HepG2 (cell line): ENCODE measurements around the gene LITAFD. TPM values are rescaled to one million over a fixed set of nuclear protein-coding genes. Genes with fewer than 3 reads are reported as not detected.

ENCODE experiments used
- CBFB ChIP-seq: sonication (generic); formaldehyde crosslinking; IDR thresholded peaks from 2 replicates; pipeline ENCODE4 v1.4.0; 2020; ENCODE audit warnings: missing genetic modification reagents
- CEBPB ChIP-seq: IDR thresholded peaks from 2 replicates; pipeline ENCODE4 v1.6.1; 2011; ENCODE audit warnings: low read depth, low read length, improper control_type of control experiment, borderline replicate concordance
- CENPX ChIP-seq: sonication (generic); formaldehyde crosslinking; IDR thresholded peaks from 2 replicates; pipeline ENCODE4 v1.9.0; 2021; ENCODE audit warnings: mild to moderate bottlenecking, missing genetic modification reagents, moderate library complexity
- CREB1 ChIP-seq, 2 experiments: fragments of 450-650 bp in 1 of 2; IDR thresholded peaks; 2 replicates each; pipeline ENCODE4 v1.6.1; 2016 to 2017; ENCODE audit warnings: control low read depth in 1 of 2, mild to moderate bottlenecking in 1 of 2, missing compliant biosample characterization in 1 of 2, missing genetic modification characterization in 1 of 2
- CREM ChIP-seq, 2 experiments: sonication (generic) in 1 of 2; formaldehyde crosslinking in 1 of 2; IDR thresholded peaks; 2 replicates each; pipeline versions ENCODE4 v1.4.0 to v1.6.1; 2016 to 2020; ENCODE audit warnings: antibody characterized with exemption in 1 of 2, mild to moderate bottlenecking in 1 of 2, missing genetic modification reagents in 1 of 2
- ERF ChIP-seq: IDR thresholded peaks from 2 replicates; pipeline ENCODE4 v1.6.1; 2018; ENCODE audit warnings: missing biosample characterization, missing genetic modification reagents
- FOSL2 ChIP-seq: sonication (generic); formaldehyde crosslinking; IDR thresholded peaks from 2 replicates; pipeline ENCODE4 v1.4.0; 2020; ENCODE audit warnings: missing genetic modification reagents
- HNF4G ChIP-seq, 2 experiments: sonication (generic) in 1 of 2; formaldehyde crosslinking in 1 of 2; IDR thresholded peaks; 2 replicates each; pipeline versions ENCODE4 v1.4.0 to v1.6.1; 2011 to 2020; ENCODE audit warnings: borderline replicate concordance in 2 of 2, low read depth in 2 of 2, mild to moderate bottlenecking in 2 of 2, low read length in 1 of 2, missing genetic modification reagents in 1 of 2, moderate library complexity in 1 of 2
- MAZ ChIP-seq, 2 experiments: sonication (generic) in 1 of 2; formaldehyde crosslinking in 1 of 2; IDR thresholded peaks; 2 replicates each; pipeline versions ENCODE4 v1.5.0 to v1.6.1; 2012 to 2020; ENCODE audit warnings: low read depth in 2 of 2, mild to moderate bottlenecking in 2 of 2, borderline replicate concordance in 1 of 2, improper control_type of control experiment in 1 of 2, low read length in 1 of 2, missing genetic modification reagents in 1 of 2, moderate library complexity in 1 of 2
- NR2F1 ChIP-seq, 2 experiments: fragments of 450-650 bp in 1 of 2; formaldehyde crosslinking in 1 of 2; IDR thresholded peaks; 2 replicates each; pipeline versions ENCODE4 v1.5.0 to v1.6.1; 2016 to 2020; ENCODE audit warnings: mild to moderate bottlenecking in 1 of 2, missing compliant biosample characterization in 1 of 2, missing genetic modification reagents in 1 of 2, moderate library complexity in 1 of 2
- RCOR2 ChIP-seq: IDR thresholded peaks from 2 replicates; pipeline ENCODE4 v1.6.1; 2016; ENCODE audit warnings: missing biosample characterization, missing genetic modification reagents
- REPIN1 ChIP-seq: sonication (generic); formaldehyde crosslinking; IDR thresholded peaks from 2 replicates; pipeline ENCODE4 v1.8.0; 2022; ENCODE audit warnings: missing genetic modification reagents, low read depth, mild to moderate bottlenecking, borderline replicate concordance
- SETDB1 ChIP-seq: sonication (generic); formaldehyde crosslinking; IDR thresholded peaks from 2 replicates; pipeline ENCODE4 v1.5.1; 2020; ENCODE audit warnings: missing genetic modification reagents, mild to moderate bottlenecking, borderline replicate concordance
- SMC3 ChIP-seq: IDR thresholded peaks from 2 replicates; pipeline ENCODE4 v1.6.1; 2011; ENCODE audit warnings: low read length, improper control_type of control experiment
- ZFX ChIP-seq: sonication (generic); formaldehyde crosslinking; IDR thresholded peaks from 2 replicates; pipeline ENCODE4 v1.4.0; 2020; ENCODE audit warnings: mild to moderate bottlenecking, low read depth, missing genetic modification reagents, moderate library complexity
- ZNF362 ChIP-seq: sonication (generic); formaldehyde crosslinking; IDR thresholded peaks from 2 replicates; pipeline ENCODE4 v1.4.0; 2020; ENCODE audit warnings: missing genetic modification reagents, mild to moderate bottlenecking, borderline replicate concordance
- ZNF781 ChIP-seq: sonication (generic); formaldehyde crosslinking; IDR thresholded peaks from 2 replicates; pipeline ENCODE4 v1.5.1; 2020; ENCODE audit warnings: borderline replicate concordance, mild to moderate bottlenecking, missing genetic modification reagents; ENCODE audit errors: not compliant biosample characterization
- polyA plus RNA-seq, 8 experiments: library from polyadenylated mRNA; depleted of rRNA in 3 of 8; stranded (reverse) in 7 of 8; unstranded in 1 of 8; fragments of >200 nt; fragmentation: Illumina TruSeq in 4 of 8; extraction: Trizol in 4 of 8; gene quantifications; 2 replicates each; pipeline versions ENCODE4 v1.2.1 to v1.2.3, GENCODE V29; 2011 to 2016; ENCODE audit warnings: low read depth in 4 of 8, missing spikeins in 1 of 8, mixed read lengths in 1 of 8; ENCODE audit not compliant: insufficient read depth in 1 of 8
- total RNA-seq, 5 experiments: library from RNA; depleted of rRNA; stranded (reverse); fragments of >200 nt; fragmentation: Illumina TruSeq; extraction: Trizol; gene quantifications; 2 replicates each; pipeline ENCODE4 v1.2.3, GENCODE V29; 2016; ENCODE audit warnings: low read depth in 1 of 5
- TF ChIP-seq, protein P1 (sequence below): IDR thresholded peaks from 2 replicates; pipeline ENCODE4 v1.6.1; 2016
- TF ChIP-seq, protein P2 (sequence below): sonication (generic); formaldehyde crosslinking; IDR thresholded peaks from 2 replicates; pipeline ENCODE4 v1.4.0; 2020; ENCODE audit warnings: mild to moderate bottlenecking, missing genetic modification reagents
- TF ChIP-seq, protein P3 (sequence below): IDR thresholded peaks from 2 replicates; pipeline ENCODE4 v1.6.1; 2016; ENCODE audit warnings: missing compliant biosample characterization, missing genetic modification reagents, borderline replicate concordance

LITAFD gene
- total and polyA plus RNA-seq, 2 of the 13 experiments (the other 11 are each of a cell fraction or from before 2014, with no cell fraction given), result not detected

GRCh38 chr16:8872967-8873865, 8.9 kb upstream of the LITAFD start (continued):
- TF ChIP-seq SETDB1 (CRISPR knock-in tag) (no peak), CREM (IDR thresholded peaks at IDR 0.05) (no peak), CREM (CRISPR knock-in tag; IDR thresholded peaks at IDR 0.05) (no peak), HNF4G (IDR thresholded peaks at IDR 0.05; ENCODE audit: borderline replicate concordance, low read depth, low read length) (no peak), HNF4G (CRISPR knock-in tag; IDR thresholded peaks at IDR 0.05; ENCODE audit: borderline replicate concordance, low read depth) (0 out of 2 replicates have a peak, but pooled peaks have one; percentile 33), MAZ (IDR thresholded peaks at IDR 0.05; ENCODE audit: borderline replicate concordance, low read depth, low read length) (no peak), MAZ (CRISPR knock-in tag; IDR thresholded peaks at IDR 0.05; ENCODE audit: low read depth) (no peak), NR2F1 (CRISPR knock-in tag; IDR thresholded peaks at IDR 0.05) (no peak), ZNF781 (CRISPR knock-in tag) (peak; percentile 62), RCOR2 (CRISPR knock-in tag) (0 out of 2 replicates have a peak, but pooled peaks have one; percentile 5), ZNF362 (no peak), CREB1 (IDR thresholded peaks at IDR 0.05) (peak; percentile 51; the same call in 1 of the 2 replicates), CREB1 (CRISPR knock-in tag; IDR thresholded peaks at IDR 0.05) (no peak), ZFX (CRISPR knock-in tag) (peak; percentile 56; the same call in 1 of the 2 replicates), SMC3 (peak; percentile 39), REPIN1 (CRISPR knock-in tag) (no peak; the same call in 1 of the 2 replicates), CENPX (CRISPR knock-in tag) (no peak), FOSL2 (CRISPR knock-in tag) (no peak), ERF (CRISPR knock-in tag) (no peak), CEBPB (peak; percentile 86), CBFB (CRISPR knock-in tag) (no peak)
- TF ChIP-seq, protein P1, sequence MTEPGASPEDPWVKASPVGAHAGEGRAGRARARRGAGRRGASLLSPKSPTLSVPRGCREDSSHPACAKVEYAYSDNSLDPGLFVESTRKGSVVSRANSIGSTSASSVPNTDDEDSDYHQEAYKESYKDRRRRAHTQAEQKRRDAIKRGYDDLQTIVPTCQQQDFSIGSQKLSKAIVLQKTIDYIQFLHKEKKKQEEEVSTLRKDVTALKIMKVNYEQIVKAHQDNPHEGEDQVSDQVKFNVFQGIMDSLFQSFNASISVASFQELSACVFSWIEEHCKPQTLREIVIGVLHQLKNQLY (CRISPR knock-in tag), result no peak
- TF ChIP-seq, protein P2, sequence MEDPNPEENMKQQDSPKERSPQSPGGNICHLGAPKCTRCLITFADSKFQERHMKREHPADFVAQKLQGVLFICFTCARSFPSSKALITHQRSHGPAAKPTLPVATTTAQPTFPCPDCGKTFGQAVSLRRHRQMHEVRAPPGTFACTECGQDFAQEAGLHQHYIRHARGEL (CRISPR knock-in tag), result no peak
- TF ChIP-seq, protein P3, sequence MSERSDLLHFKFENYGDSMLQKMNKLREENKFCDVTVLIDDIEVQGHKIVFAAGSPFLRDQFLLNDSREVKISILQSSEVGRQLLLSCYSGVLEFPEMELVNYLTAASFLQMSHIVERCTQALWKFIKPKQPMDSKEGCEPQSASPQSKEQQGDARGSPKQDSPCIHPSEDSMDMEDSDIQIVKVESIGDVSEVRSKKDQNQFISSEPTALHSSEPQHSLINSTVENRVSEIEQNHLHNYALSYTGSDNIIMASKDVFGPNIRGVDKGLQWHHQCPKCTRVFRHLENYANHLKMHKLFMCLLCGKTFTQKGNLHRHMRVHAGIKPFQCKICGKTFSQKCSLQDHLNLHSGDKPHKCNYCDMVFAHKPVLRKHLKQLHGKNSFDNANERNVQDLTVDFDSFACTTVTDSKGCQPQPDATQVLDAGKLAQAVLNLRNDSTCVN, result no peak; the same call in 1 of the 2 replicates
